Gastroesophageal sphincter (tissue), 4 donors: ENCODE data around the gene TMEM150C. TPM values are rescaled to one million over a fixed set of nuclear protein-coding genes. Genes with fewer than 3 reads are reported as not detected.

Experiments
- ATAC-seq: fragments of 150-250 bp; one replicate; pipeline ENCODE4 v1.9.1; 2016; ENCODE audit warnings: mild to moderate bottlenecking, moderate library complexity
- H3K27ac ChIP-seq, 4 donors: fragments of 200-600 bp; sonication (generic) in 3 of 4; 1 replicate in 3 of 4; 2 replicates in 1 of 4; pipeline ENCODE4 v1.5.1; 2016 to 2019
- H3K27me3 ChIP-seq: fragments of 200-600 bp; sonication (generic); one replicate; pipeline ENCODE4 v1.5.1; 2019
- H3K36me3 ChIP-seq, 2 donors: fragments of 200-600 bp; sonication (generic); one replicate each; pipeline ENCODE4 v1.5.1; 2019; ENCODE audit warnings: control low read depth in 1 of 2
- H3K4me1 ChIP-seq, 3 donors: fragments of 200-600 bp; sonication (generic); 1 replicate in 2 of 3; 2 replicates in 1 of 3; pipeline ENCODE4 v1.5.1; 2016 to 2019; ENCODE audit warnings: control low read depth in 2 of 3
- H3K4me3 ChIP-seq, 2 donors: fragments of 200-600 bp; sonication (generic); one replicate each; pipeline ENCODE4 v1.5.1; 2019; ENCODE audit warnings: mild to moderate bottlenecking in 1 of 2, moderate library complexity in 1 of 2
- H3K9me3 ChIP-seq, 3 donors: fragments of 200-600 bp; sonication (generic); one replicate each; pipeline ENCODE4 v1.5.1; 2017 to 2019; ENCODE audit warnings: control low read depth in 2 of 3
- EP300 ChIP-seq: sonication (generic); formaldehyde crosslinking; IDR thresholded peaks from one replicate; pipeline ENCODE4 v1.6.1; 2017; ENCODE audit warnings: antibody characterized with exemption, mild to moderate bottlenecking
- POLR2A ChIP-seq, 2 donors: fragments of 450-650 bp; IDR thresholded peaks; one replicate each; pipeline ENCODE4 v1.6.1; 2017; ENCODE audit warnings: antibody characterized with exemption in 2 of 2, mild to moderate bottlenecking in 2 of 2, moderate library complexity in 1 of 2
- POLR2AphosphoS5 ChIP-seq: sonication (generic); formaldehyde crosslinking; IDR thresholded peaks from one replicate; pipeline ENCODE4 v1.6.1; 2017; ENCODE audit warnings: antibody characterized with exemption
- WGBS, 2 donors: methylation state at CpG; one replicate each; pipeline ENCODE4 v1.1.5; 2018; ENCODE audit warnings: low coverage in 1 of 2; 5-methylcytosine and 5-hydroxymethylcytosine counted together
- total RNA-seq, 4 donors: library from RNA; depleted of rRNA; stranded (reverse); fragments of >200 nt; gene quantifications; one replicate each; pipeline ENCODE4 v1.1.0, GENCODE V29; 2016
- TF ChIP-seq, protein P1 (sequence below), 4 experiments: fragments of 200-600 bp in 2 of 4; fragments of 450-650 bp in 2 of 4; sonication (generic) in 1 of 4; IDR thresholded peaks; one replicate each; pipeline ENCODE4 v1.5.1; 2017 to 2019; ENCODE audit warnings: antibody characterized with exemption in 4 of 4, mild to moderate bottlenecking in 2 of 4, moderate library complexity in 2 of 4

Gene TMEM150C
- total RNA-seq = 1 to 10 TPM; 3.5 to 10.0 (median 4.8) TPM

DNA sequence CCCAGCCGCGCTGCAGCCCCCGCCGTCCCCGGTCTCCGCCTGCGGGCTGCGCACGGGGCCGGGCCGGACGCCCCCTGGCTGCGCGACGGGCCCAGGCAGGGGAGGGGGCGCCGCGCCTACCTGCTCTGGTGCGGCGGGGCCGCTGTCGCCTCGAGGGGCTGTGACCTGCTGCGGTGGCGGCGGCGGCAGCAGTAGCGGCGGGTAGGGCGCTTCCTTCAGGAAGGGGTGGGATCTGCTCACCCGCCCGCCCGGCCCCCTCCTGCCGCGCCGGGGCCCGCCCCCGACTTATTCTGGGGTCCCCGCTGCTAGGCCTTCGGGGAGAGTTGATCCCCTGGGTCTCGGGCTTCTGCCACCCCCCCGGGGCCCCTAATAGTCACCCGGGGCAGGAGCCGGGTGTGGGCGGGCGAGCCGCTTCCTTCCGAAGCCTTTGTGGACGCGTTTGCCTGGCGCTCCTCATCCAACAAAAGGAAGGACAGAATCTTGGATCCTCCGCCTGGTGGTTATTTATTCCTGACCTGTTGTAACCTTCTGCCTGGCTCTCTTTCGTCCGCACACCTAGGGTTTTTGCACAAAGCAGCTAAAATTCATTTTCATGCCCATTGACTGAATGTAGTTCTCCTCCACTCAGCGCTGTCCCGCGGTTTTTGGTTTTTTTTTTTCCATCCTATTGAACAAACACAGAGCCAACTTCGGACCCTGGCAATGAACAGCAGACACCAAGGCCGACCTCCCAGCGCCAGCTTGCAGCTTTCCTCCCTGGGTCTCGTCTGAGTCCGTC is at the start of gene TMEM150C:
TSS of gene TMEM150C (minus strand) at position 203 of the 778 bp plus-strand sequence. CDS start 57,331 bp downstream, outside the sequence.
- Histone ChIP-seq H3K9me3 (no peaks in the 10 kb centered on the region), H3K36me3 (no peaks in the 10 kb centered on the region), H3K27ac (peak within 1 kb of the TSS in 1 of 4 donors; percentile 58), H3K4me1 (peaks cover 0 to 16% (median 0%) of the 10 kb centered on the region in 3 donors), H3K4me3 (peak within 1 kb of the TSS; percentile 57 to 74), H3K27me3 (peaks cover 17% of the 10 kb centered on the region)
- peak; percentile 74 for ATAC-seq
- 14 to 26% methylated on average over 7 of the region's 62 CpGs for WGBS, 2 donors
- no peak for TF ChIP-seq EP300
- TF ChIP-seq POLR2AphosphoS5 = no peak
- TF ChIP-seq, protein P1, sequence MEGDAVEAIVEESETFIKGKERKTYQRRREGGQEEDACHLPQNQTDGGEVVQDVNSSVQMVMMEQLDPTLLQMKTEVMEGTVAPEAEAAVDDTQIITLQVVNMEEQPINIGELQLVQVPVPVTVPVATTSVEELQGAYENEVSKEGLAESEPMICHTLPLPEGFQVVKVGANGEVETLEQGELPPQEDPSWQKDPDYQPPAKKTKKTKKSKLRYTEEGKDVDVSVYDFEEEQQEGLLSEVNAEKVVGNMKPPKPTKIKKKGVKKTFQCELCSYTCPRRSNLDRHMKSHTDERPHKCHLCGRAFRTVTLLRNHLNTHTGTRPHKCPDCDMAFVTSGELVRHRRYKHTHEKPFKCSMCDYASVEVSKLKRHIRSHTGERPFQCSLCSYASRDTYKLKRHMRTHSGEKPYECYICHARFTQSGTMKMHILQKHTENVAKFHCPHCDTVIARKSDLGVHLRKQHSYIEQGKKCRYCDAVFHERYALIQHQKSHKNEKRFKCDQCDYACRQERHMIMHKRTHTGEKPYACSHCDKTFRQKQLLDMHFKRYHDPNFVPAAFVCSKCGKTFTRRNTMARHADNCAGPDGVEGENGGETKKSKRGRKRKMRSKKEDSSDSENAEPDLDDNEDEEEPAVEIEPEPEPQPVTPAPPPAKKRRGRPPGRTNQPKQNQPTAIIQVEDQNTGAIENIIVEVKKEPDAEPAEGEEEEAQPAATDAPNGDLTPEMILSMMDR (IDR thresholded peaks at IDR 0.05) = peak in 2 of 4 experiments; percentile 3 to 47
- TF ChIP-seq POLR2A (IDR thresholded peaks at IDR 0.05) = no peak

DNA sequence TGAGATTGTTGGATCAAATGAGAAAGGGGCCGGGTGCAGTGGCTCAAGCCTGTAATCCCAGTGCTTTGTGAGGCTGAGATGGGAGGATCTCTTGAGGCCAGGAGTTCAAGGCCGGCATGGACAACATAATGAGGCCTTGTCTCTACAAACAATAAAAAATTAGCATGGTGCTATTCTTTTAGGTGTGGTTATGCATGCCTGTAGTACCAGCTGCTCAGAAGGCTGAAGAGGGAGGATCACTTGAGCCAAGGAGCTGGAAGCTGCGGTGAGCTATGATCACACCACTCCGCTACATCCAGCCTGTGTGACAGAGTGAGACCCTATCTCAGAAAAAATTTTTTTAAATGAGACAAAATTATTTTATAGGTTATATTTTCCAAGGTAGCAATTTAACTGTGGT is 49.7 kb upstream of the TMEM150C start:
- no peak overlapping the region for H3K4me3 ChIP-seq
- H3K4me1 ChIP-seq = no peaks in the 10 kb centered on the region
- H3K9me3 ChIP-seq = no peaks in the 10 kb centered on the region
- ATAC-seq = no peak
- no peak overlapping the region for H3K27ac ChIP-seq
- H3K27me3 ChIP-seq = no peaks in the 10 kb centered on the region
- TF ChIP-seq POLR2AphosphoS5 (no peak), POLR2A (IDR thresholded peaks at IDR 0.05) (no peak), EP300 (no peak)
- TF ChIP-seq, protein P1 (IDR thresholded peaks at IDR 0.05) = no peak
- no peaks in the 10 kb centered on the region for H3K36me3 ChIP-seq
- 89 to 100% methylated on average over 2 to 4 of the region's 4 CpGs for WGBS, 2 donors

DNA sequence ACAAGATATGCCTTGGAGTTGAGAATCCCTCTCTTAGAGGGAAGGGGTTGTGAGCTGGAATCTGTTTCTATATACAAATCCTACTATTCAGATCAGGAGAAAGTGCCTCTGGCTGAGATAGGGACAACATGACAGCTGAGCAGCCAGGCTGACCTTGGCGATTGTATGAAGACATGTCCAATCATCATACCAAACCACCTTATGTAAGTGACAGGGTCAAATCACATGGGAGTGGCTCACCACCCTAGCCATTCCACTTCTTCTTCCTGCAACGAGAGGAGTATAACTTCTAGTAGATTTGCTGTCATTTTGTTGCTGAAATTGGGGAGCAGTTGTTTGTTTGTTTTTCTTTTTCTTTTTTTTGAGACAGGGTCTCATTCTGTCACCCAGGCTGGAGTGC is 48.3 kb upstream of the TMEM150C start:
- no peak for ATAC-seq
- Histone ChIP-seq H3K27me3 (no peaks in the 10 kb centered on the region), H3K4me1 (no peaks in the 10 kb centered on the region), H3K9me3 (no peaks in the 10 kb centered on the region), H3K4me3 (no peak overlapping the region), H3K27ac (no peak overlapping the region), H3K36me3 (no peaks in the 10 kb centered on the region)
- TF ChIP-seq, protein P1 (IDR thresholded peaks at IDR 0.05) = no peak
- TF ChIP-seq POLR2A (IDR thresholded peaks at IDR 0.05) (no peak), EP300 (no peak), POLR2AphosphoS5 (no peak)
- WGBS, 2 donors = 85 to 100% methylated on average over 1 to 2 of the region's 2 CpGs

DNA sequence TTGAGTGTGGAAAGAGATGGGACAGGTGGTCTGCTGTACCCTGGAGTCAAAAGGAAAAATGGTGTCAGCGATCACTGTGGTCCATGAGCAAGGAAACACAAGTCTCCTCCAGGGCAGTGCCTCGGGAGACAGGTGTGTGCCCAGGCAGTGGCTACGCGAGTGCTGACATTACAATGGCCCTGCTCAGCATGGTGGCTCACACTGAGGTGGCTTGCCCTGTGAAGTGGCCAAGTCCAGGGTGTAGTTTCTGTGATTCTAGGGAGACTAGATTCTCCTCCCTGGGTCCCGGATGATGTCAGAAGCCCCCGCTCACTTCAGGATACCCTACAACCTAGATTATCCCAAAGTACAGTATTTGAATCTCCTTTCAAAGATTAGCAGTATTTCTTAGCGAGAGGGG is 44.8 kb upstream of the TMEM150C start:
- WGBS, 2 donors = 87 to 100% methylated on average over 3 of the region's 7 CpGs
- Histone ChIP-seq H3K27me3 (no peaks in the 10 kb centered on the region), H3K9me3 (no peaks in the 10 kb centered on the region), H3K4me1 (no peaks in the 10 kb centered on the region), H3K27ac (no peak overlapping the region), H3K36me3 (no peaks in the 10 kb centered on the region), H3K4me3 (no peak overlapping the region)
- ATAC-seq = no peak
- TF ChIP-seq POLR2A (IDR thresholded peaks at IDR 0.05) = no peak
- no peak for TF ChIP-seq EP300
- TF ChIP-seq POLR2AphosphoS5 = no peak
- TF ChIP-seq, protein P1 (IDR thresholded peaks at IDR 0.05) = no peak

DNA sequence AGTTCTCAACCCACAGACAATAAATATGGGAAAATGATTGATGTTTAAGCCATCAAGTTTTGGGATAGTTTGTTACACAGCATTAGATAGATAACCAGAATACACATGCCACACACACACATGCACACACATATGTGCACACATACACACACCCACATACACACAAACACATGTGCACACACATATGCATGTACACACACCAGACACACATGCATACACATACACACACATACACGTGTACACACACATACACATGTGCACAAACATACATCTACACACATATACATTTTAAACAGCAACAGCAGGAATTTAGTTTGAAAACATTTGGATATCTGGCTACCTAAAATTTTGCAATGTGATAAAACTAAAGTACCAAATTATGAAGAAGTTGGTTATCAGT is 42.7 kb upstream of the TMEM150C start:
- WGBS, 2 donors = 83 to 100% methylated on average over 1 of the region's 1 CpG
- Histone ChIP-seq H3K27me3 (no peaks in the 10 kb centered on the region), H3K4me3 (no peak overlapping the region), H3K36me3 (no peaks in the 10 kb centered on the region), H3K27ac (no peak overlapping the region), H3K9me3 (no peaks in the 10 kb centered on the region), H3K4me1 (no peaks in the 10 kb centered on the region)
- no peak for ATAC-seq
- TF ChIP-seq, protein P1 (IDR thresholded peaks at IDR 0.05) = no peak
- TF ChIP-seq EP300 (no peak), POLR2AphosphoS5 (no peak), POLR2A (IDR thresholded peaks at IDR 0.05) (no peak)
